ENCODE data around the gene BBS7. TPM values are rescaled to one million over a fixed set of nuclear protein-coding genes. Genes with fewer than 3 reads are reported as not detected.

The BBS7 gene
- 15.5 and 27.7 TPM in 2 replicates for total RNA-seq (2011; cell fraction: chromatin; rRNA removed; ENCODE audit: low replicate concordance)
- total RNA-seq (2011; cell fraction: nucleolus; rRNA removed): 9.9 and 11.3 TPM in 2 replicates
- total RNA-seq (2011; cell fraction: nucleoplasm; rRNA removed): 10.2 and 12.1 TPM in 2 replicates
- total RNA-seq (2014; rRNA removed) (11.8 and 13.7 TPM in 2 replicates), total RNA-seq (2014; rRNA removed; fragmentation: Illumina TruSeq; extraction: Trizol) (15.5 and 22.8 TPM in 2 replicates), total RNA-seq (2015; rRNA removed; fragmentation: Illumina TruSeq; extraction: Trizol) (14.6 and 16.4 TPM in 2 replicates), total RNA-seq (2021) (20.2 and 22.1 TPM in 2 replicates), polyA plus RNA-seq (2011; rRNA removed) (19.1 and 25.8 TPM in 2 replicates), polyA plus RNA-seq (2014; fragmentation: Illumina TruSeq; extraction: Trizol) (13.4 and 13.7 TPM in 2 replicates), polyA plus RNA-seq (2014; fragmentation: Nextera tagmentation; extraction: Ambion mirVana) (10 to 100 TPM; 17.2 to 19.0 TPM), polyA plus RNA-seq (2014; rRNA removed) (15.2 and 19.8 TPM in 2 replicates), polyA minus RNA-seq (2011; rRNA and poly(A)+ RNA removed) (18.4 and 19.4 TPM in 2 replicates), Bru-seq, nascent RNA (percentile 62 among the genes with signal in this experiment), BruChase-seq, experiment 1, labeled RNA remaining after a 2-hour chase (percentile 69 among the genes with signal in this experiment), BruChase-seq, experiment 2, labeled RNA remaining after a 6-hour chase (percentile 72 among the genes with signal in this experiment)
- polyA plus RNA-seq (2011; cell fraction: cytosol; rRNA removed): 12.6 and 15.9 TPM in 2 replicates
- 15.0 and 15.8 TPM in 2 replicates for polyA plus RNA-seq (2011; cell fraction: nucleus; rRNA removed)
- 12.5 and 15.2 TPM in 2 replicates for polyA plus RNA-seq (2012)
- polyA minus RNA-seq (2011; cell fraction: cytosol; rRNA and poly(A)+ RNA removed): 6.3 and 18.9 TPM in 2 replicates
- polyA minus RNA-seq (2011; cell fraction: nucleus; rRNA and poly(A)+ RNA removed): 9.3 and 14.7 TPM in 2 replicates
- long read RNA-seq, experiment 1, transcript BBS7-202 (4 exons, 725 nt): major isoform, 16 of 64 reads
- long read RNA-seq, experiment 1, transcript BBS7-204 (18 exons, 2,570 nt): minor isoform, 7 of 64 reads
- long read RNA-seq, experiment 1, transcript BBS7-201 (19 exons, 3,752 nt): minor isoform, 10 of 64 reads
- long read RNA-seq, experiment 1, partial matches to known transcripts: 19 of 64 reads
- long read RNA-seq, experiment 1, other reads (novel, unspliced or antisense): 12 of 64 reads
- long read RNA-seq, experiment 2, transcript BBS7-202 (4 exons, 725 nt): major isoform, 16 of 21 reads
- long read RNA-seq, experiment 2, partial matches to known transcripts: 2 of 21 reads
- long read RNA-seq, experiment 2, other reads (novel, unspliced or antisense): 3 of 21 reads
- long read RNA-seq, experiment 3, transcript BBS7-202 (4 exons, 725 nt): major isoform, 10 of 23 reads
- long read RNA-seq, experiment 3, partial matches to known transcripts: 7 of 23 reads
- long read RNA-seq, experiment 3, other reads (novel, unspliced or antisense): 3 of 23 reads

GRCh38 chr4:121869841-121870822, at the start of gene BBS7:
Gene BBS7, minus strand, starts transcription at chr4:121870474. Its CDS starts 161 bp downstream, at chr4:121870313.
- Histone ChIP-seq H4K20me1 (replicated peaks; ENCODE audit: control insufficient read depth, insufficient read depth, low read length) (no peaks in the 10 kb centered on the region), H2AFZ (ENCODE audit: low read depth, low read length) (peak within 1 kb of the TSS; percentile 86), H3K9me3 (replicated peaks; ENCODE audit: control insufficient read depth, insufficient read depth, low read depth, low read length) (no peaks in the 10 kb centered on the region), H3K4me1 (replicated peaks in 1 of 2; ENCODE audit: control insufficient read depth in 2 of 2, insufficient read depth in 2 of 2, low read length in 2 of 2) (peaks cover 7 to 11% of the 10 kb centered on the region in 2 experiments; a peak in 4 of 5 replicates), H3K4me2 (ENCODE audit: insufficient read depth, low read length) (peak within 1 kb of the TSS; percentile 89), H3K4me3 (peak within 1 kb of the TSS; percentile 84), H3K9ac (ENCODE audit: insufficient read depth in 1 of 2, low read depth in 2 of 2, low read length in 2 of 2) (peak within 1 kb of the TSS; percentile 73 to 93), H3K36me3 (ENCODE audit: control insufficient read depth, insufficient read depth, low read length) (peaks cover 10% of the 10 kb centered on the region; the same call in 1 of the 3 replicates), H3K27ac (ENCODE audit: extremely low read depth, low read depth, low read length) (peak within 1 kb of the TSS; percentile 63; the same call in 2 of the 3 replicates), H3K79me2 (ENCODE audit: control insufficient read depth, insufficient read depth, low read length) (peaks cover 4% of the 10 kb centered on the region; the same call in 1 of the 3 replicates), H3K9me1 (ENCODE audit: control insufficient read depth, insufficient read depth, low read length) (no peaks in the 10 kb centered on the region), H3K27me3 (ENCODE audit: control insufficient read depth in 2 of 2, insufficient read depth in 2 of 2, low read length in 2 of 2) (no peaks in the 10 kb centered on the region)
- FAIRE-seq: peak; percentile 98
- peak; percentile 94 to 98 (median 95) for DNase-seq (ENCODE audit: extremely low read depth in 1 of 4, low spot score in 3 of 4)
- peak; percentile 98 for ATAC-seq
- CTCF ChIA-PET (ENCODE audit: low intra/inter-chr PET ratio): no interaction called here
- BruUV-seq (replicated peaks): no TSS peak
- under 1% methylated on average over 50 of the region's 58 CpGs for WGBS (ENCODE audit: insufficient coverage, low coverage, missing lambda C conversion rate)
- in situ Hi-C loops (cut with MboI): loop anchor here (25.0 kb wide), 1 partner anchor 1042 kb away; the partner anchor contains the start of gene NUDT6
- POLR2A ChIA-PET: interaction anchor here (0.7 to 1.4 kb wide), 4 partner anchors 9 to 47 kb away, joined by 3 to 5 read pairs (median 4); partner anchors contain the start of gene CCNA2
- intact Hi-C loops (cut with micrococcal nuclease): loop anchor here (5.0 kb wide), 1 partner anchor 48 kb away; the partner anchor contains the start of gene CCNA2
- no peak for TF ChIP-seq SAFB (IDR thresholded peaks at IDR 0.05; ENCODE audit: borderline replicate concordance, low read depth, low read length)
- no peak for TF ChIP-seq BDP1 (IDR thresholded peaks at IDR 0.05; ENCODE audit: insufficient read depth, insufficient read length)
- TF ChIP-seq POLR2A (conservative IDR thresholded peaks at IDR 0.05): peak; percentile 81
- no peak for TF ChIP-seq ZNF551 (CRISPR knock-in tag; IDR thresholded peaks at IDR 0.05)
- TF ChIP-seq, protein P1, sequence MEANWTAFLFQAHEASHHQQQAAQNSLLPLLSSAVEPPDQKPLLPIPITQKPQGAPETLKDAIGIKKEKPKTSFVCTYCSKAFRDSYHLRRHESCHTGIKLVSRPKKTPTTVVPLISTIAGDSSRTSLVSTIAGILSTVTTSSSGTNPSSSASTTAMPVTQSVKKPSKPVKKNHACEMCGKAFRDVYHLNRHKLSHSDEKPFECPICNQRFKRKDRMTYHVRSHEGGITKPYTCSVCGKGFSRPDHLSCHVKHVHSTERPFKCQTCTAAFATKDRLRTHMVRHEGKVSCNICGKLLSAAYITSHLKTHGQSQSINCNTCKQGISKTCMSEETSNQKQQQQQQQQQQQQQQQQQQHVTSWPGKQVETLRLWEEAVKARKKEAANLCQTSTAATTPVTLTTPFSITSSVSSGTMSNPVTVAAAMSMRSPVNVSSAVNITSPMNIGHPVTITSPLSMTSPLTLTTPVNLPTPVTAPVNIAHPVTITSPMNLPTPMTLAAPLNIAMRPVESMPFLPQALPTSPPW (CRISPR knock-in tag; IDR thresholded peaks at IDR 0.05): peak; percentile 76
- peak; percentile 63 for TF ChIP-seq CXXC5 (CRISPR knock-in tag; IDR thresholded peaks at IDR 0.05)
- TF ChIP-seq DPF2 (IDR thresholded peaks at IDR 0.05): peak; percentile 74
- TF ChIP-seq NBN (IDR thresholded peaks at IDR 0.05; ENCODE audit: low read depth): peak; percentile 35; the same call in 1 of the 2 replicates
- TF ChIP-seq, protein P2, sequence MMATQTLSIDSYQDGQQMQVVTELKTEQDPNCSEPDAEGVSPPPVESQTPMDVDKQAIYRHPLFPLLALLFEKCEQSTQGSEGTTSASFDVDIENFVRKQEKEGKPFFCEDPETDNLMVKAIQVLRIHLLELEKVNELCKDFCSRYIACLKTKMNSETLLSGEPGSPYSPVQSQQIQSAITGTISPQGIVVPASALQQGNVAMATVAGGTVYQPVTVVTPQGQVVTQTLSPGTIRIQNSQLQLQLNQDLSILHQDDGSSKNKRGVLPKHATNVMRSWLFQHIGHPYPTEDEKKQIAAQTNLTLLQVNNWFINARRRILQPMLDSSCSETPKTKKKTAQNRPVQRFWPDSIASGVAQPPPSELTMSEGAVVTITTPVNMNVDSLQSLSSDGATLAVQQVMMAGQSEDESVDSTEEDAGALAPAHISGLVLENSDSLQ (IDR thresholded peaks at IDR 0.05): peak; percentile 80
- 0 out of 2 replicates have a peak, but pooled peaks have one; percentile 46 for TF ChIP-seq SMARCA4 (IDR thresholded peaks at IDR 0.05)
- peak; percentile 47; the same call in 1 of the 2 replicates for TF ChIP-seq MBD2 (IDR thresholded peaks at IDR 0.05; ENCODE audit: borderline replicate concordance, low read depth)
- TF ChIP-seq RBBP5 (IDR thresholded peaks at IDR 0.05; ENCODE audit: borderline replicate concordance, insufficient read depth, low read length, poor library complexity, severe bottlenecking): peak; percentile 78
- no peak for TF ChIP-seq CCAR2 (IDR thresholded peaks at IDR 0.05; ENCODE audit: low read depth, low read length)
